RWPE2 (cell line): ENCODE measurements around the gene MAB21L2.

ENCODE experiments used
- ATAC-seq: fragments of 200-7000 bp; cut with Tn5 transposase; 3 replicates; pipeline ENCODE4 v1.9.1; 2021; ENCODE audit warnings: low read depth
- DNase-seq: peaks from one replicate; pipeline ENCODE4 v3.0.0-alpha.2; 2020; ENCODE audit warnings: low spot score
- H3K27ac ChIP-seq: fragments of 450-650 bp; 2 replicates; pipeline ENCODE4 v1.5.1; 2017; ENCODE audit warnings: mild to moderate bottlenecking; ENCODE audit not compliant: poor library complexity, severe bottlenecking
- H3K27me3 ChIP-seq: fragments of 250-450 bp; sonication (Bioruptor Pico); 2 replicates; pipeline ENCODE4 v1.5.1; 2021; ENCODE audit warnings: mild to moderate bottlenecking, moderate library complexity; ENCODE audit not compliant: insufficient read depth, poor library complexity, severe bottlenecking
- H3K36me3 ChIP-seq: fragments of 250-450 bp; sonication (Bioruptor Pico); 2 replicates; pipeline ENCODE4 v1.5.1; 2020; ENCODE audit warnings: low read depth, mild to moderate bottlenecking, moderate library complexity
- H3K4me1 ChIP-seq: fragments of 250-450 bp; sonication (Bioruptor Pico); 2 replicates; pipeline ENCODE4 v1.5.1; 2021; ENCODE audit warnings: mild to moderate bottlenecking, moderate library complexity; ENCODE audit not compliant: insufficient read depth, poor library complexity, severe bottlenecking
- H3K4me3 ChIP-seq: fragments of 250-450 bp; sonication (Bioruptor Pico); 2 replicates; pipeline ENCODE4 v1.5.1; 2021; ENCODE audit warnings: mild to moderate bottlenecking, moderate library complexity; ENCODE audit not compliant: severe bottlenecking
- H3K9me3 ChIP-seq: fragments of 250-450 bp; sonication (Bioruptor Pico); 2 replicates; pipeline ENCODE4 v1.5.1; 2021; ENCODE audit warnings: mild to moderate bottlenecking, moderate library complexity; ENCODE audit not compliant: severe bottlenecking
- CTCF ChIP-seq: fragments of 450-650 bp; IDR thresholded peaks from one replicate; pipeline ENCODE4 v1.5.1; 2017; ENCODE audit warnings: mild to moderate bottlenecking, moderate library complexity; ENCODE audit not compliant: poor library complexity, severe bottlenecking

MAB21L2 gene

GRCh38 chr4:150624055-150624454 lies 42.1 kb downstream of the MAB21L2 start:
- DNase-seq (no peak), ATAC-seq (no peak)
- no peaks in the 10 kb centered on the region for H3K4me1 ChIP-seq
- no peaks in the 10 kb centered on the region for H3K36me3 ChIP-seq
- H3K27me3 ChIP-seq = no peaks in the 10 kb centered on the region
- no peak for TF ChIP-seq CTCF
- no peak overlapping the region for H3K27ac ChIP-seq
- H3K4me3 ChIP-seq = no peak overlapping the region
- H3K9me3 ChIP-seq = no peaks in the 10 kb centered on the region

- Histone ChIP-seq H3K4me1 (no peaks in the 10 kb centered on the region), H3K27me3 (no peaks in the 10 kb centered on the region), H3K4me3 (no peak overlapping the region), H3K36me3 (no peaks in the 10 kb centered on the region), H3K9me3 (no peaks in the 10 kb centered on the region), H3K27ac (no peak overlapping the region)
- DNase-seq (no peak), ATAC-seq (no peak)
- no peak for TF ChIP-seq CTCF
Measured at GRCh38 chr4:150625033-150625432, 43.1 kb downstream of the MAB21L2 start.

GRCh38 chr4:150628073-150628472 lies 46.1 kb downstream of the MAB21L2 start:
- Histone ChIP-seq H3K4me3 (no peak overlapping the region), H3K27ac (no peak overlapping the region), H3K4me1 (no peaks in the 10 kb centered on the region), H3K9me3 (peaks cover 2% of the 10 kb centered on the region), H3K36me3 (no peaks in the 10 kb centered on the region), H3K27me3 (no peaks in the 10 kb centered on the region)
- TF ChIP-seq CTCF = no peak
- no peak for DNase-seq
- ATAC-seq = no peak

GRCh38 chr4:150632639-150633038 lies 50.7 kb downstream of the MAB21L2 start:
- H3K4me1 ChIP-seq = no peaks in the 10 kb centered on the region
- TF ChIP-seq CTCF = no peak
- no peak overlapping the region for H3K27ac ChIP-seq
- no peak overlapping the region for H3K4me3 ChIP-seq
- H3K36me3 ChIP-seq = no peaks in the 10 kb centered on the region
- H3K27me3 ChIP-seq = no peaks in the 10 kb centered on the region
- ATAC-seq (no peak), DNase-seq (no peak)
- H3K9me3 ChIP-seq = peaks cover 2% of the 10 kb centered on the region
